Superior temporal gyrus (tissue), 1 donor: ENCODE data around the gene TBPL1.
"Not testable (repeated sequence)": the region's sequence is repeated elsewhere in the genome, so short reads cannot be mapped to it uniquely, and the experiment has no call there.

Experiments used
- DNase-seq: peaks from one replicate; pipeline ENCODE4 v3.0.0-alpha.2; 2016; ENCODE audit errors: extremely low spot score

Gene TBPL1

GRCh38 chr6:133952815-133953633, at the start of gene TBPL1:
TBPL1 (plus strand) TSS chr6:133953224; CDS start chr6:133980126, 26,902 bp downstream.
- peak; percentile 96 for DNase-seq

DNA sequence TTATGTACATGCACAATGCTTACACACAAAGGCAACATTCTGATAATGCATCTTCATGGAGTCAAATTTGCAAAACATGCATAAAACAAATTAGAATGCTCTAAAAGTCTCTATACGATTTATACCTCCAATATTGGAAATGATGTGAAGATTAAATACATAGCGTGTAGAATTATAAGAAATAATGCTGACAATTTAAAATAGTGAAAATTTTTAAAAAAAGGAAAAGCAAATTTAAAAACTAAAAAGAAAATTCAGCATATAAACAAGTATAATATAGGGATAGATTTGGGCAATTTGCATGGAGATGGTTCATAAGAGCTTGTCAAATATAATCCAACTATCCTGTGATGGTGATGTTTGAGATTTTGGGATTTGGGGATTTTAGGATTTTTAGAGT, 49.2 kb upstream of the TBPL1 start:
- DNase-seq = no peak

DNA sequence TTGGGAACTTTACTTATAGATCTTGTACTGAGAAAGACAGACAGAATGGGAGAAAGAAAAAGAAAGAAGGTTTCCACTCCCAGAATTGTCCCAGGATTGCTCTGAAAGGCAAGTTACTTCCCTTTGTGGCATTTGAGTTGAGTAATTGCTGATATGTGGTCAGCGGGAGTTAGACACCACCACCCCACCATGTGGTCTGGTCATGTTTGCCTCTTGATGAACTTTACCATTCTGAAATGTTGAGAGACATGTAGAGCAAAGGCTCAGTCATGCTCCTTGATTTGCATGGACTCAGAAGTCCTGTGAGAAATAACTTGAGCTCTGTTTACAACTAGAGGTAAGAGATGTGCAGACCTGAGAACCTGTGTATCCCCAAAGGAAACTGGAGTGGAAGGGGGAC, 47.0 kb upstream of the TBPL1 start:
- no peak for DNase-seq

DNA sequence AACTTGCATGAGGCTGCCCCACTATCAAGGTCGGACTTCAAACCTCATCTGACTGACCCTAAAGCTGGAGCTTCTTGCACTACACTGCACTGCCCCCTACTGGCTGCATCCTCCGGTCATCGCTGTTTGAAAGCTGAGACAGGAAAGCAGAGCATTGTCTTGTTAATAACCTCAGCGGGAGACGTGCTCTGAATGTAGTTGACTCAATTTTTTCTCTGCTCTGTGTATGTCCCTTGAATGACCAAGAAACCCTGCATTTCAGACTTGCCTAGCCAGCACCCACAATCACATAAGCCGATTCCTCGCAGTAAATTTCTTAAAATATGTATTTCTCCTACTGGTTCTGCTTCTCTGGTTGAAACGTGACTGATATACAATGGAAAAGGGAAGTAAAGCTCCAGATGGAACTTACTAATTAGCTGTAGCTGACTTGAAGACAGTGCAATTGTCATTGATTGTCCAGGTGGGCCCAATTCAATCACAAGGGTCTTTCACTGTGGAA, 36.3 kb upstream of the TBPL1 start:
- DNase-seq = peak; percentile 94

GRCh38 chr6:133917781-133918180, 35.2 kb upstream of the TBPL1 start:
- DNase-seq = no peak

DNA sequence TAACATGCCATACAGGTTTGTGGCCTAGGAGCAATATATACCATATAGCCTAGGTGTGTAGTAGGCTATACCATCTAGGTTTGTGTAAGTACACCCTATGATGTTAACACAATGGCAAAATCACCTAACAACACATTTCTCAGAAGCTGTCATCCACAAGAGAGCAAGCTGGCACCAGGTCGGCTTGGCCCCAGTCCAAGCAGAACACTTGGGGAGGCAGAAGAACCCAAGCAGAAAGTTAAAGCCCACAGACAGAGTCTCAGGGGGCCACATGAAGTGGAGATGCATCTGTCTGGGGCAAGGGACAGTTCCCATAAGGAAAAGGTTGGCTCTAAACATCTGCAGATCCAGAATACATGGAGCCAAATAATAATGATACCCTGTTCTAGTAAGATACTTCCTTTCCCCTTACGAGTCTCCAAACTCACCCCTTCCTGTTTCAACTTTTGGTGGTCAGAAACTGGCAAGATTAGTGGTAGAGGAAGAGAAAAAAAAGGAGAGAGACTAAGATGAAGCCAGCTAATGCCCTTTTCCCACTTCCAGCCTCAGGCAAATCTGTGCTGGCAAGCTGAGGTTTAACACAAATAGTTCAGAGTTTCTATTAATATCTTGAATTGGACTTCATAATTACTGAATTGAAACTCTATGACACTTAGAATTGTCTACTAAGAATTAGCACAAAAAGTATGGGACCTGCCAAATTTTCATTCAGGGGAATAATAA, 34.7 kb upstream of the TBPL1 start:
- no peak for DNase-seq

DNA sequence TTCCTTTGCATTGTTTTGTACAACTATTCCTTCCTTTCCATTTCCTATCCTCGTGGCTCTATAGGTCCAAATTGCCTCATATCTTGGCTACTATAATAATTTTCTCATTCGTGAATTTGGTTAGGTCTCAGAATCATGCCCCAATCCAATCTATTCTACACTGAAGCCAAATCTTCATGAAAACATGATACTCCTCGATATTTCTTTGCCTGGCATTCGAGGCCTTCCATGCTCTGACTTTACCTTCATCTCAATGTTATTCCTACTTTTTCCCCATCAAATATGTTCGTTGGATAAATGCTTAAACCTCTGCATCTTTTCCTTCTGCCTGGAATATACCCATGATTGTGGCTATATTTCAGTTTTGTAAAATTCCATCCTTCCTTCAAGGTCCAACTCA, 33.7 kb upstream of the TBPL1 start:
- no peak for DNase-seq

DNA sequence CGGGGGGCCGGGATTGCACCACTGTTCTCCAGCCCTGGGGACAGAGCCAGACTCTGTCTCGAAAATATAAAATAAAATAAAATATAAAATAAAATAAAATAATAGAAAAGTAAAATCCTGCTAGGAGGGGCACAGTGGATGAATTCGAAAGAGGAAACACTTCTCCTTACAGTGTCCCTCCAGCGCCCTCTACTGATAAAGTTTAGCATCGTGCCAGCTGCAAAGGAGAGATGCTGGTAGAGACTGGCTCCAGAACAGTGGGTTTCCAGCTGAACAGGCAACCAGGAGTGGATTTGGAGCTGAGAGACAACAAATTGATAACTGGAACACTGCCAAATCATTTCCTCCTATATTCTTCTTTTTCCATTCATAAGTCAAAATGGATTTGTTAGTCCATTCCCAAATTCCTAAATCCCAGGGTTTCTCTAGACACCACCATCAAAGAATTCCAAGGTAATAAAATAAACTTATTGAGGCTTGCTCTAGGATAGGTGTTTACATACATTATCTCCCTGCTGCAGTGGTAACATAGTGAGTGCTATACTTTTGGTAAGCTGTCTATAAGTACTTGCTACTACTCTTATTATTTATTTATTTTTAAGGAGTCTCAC, 31.7 kb upstream of the TBPL1 start:
- DNase-seq = peak; percentile 93

GRCh38 chr6:133923938-133924593, 29.0 kb upstream of the TBPL1 start:
- peak; percentile 94 for DNase-seq

- not testable (repeated sequence) for DNase-seq
Measured at GRCh38 chr6:133931221-133931620, 21.8 kb upstream of the TBPL1 start.

DNA sequence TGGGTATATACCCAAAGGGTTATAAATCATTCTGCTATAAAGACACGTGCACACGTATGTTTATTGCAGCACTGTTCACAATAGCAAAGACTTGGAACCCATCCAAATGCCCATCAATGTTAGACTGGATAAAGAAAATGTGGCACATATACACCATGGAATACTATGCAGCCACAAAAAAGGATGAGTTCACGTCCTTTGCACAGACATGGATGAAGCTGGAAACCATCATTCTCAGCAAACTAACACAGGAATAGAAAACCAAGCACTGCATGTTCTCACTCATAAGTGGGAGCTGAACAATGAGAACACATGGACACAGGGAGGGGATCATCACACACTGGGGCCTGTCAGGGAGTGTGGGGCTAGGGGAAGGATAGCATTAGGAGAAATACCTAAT, 16.7 kb upstream of the TBPL1 start:
- not testable (repeated sequence) for DNase-seq

DNA sequence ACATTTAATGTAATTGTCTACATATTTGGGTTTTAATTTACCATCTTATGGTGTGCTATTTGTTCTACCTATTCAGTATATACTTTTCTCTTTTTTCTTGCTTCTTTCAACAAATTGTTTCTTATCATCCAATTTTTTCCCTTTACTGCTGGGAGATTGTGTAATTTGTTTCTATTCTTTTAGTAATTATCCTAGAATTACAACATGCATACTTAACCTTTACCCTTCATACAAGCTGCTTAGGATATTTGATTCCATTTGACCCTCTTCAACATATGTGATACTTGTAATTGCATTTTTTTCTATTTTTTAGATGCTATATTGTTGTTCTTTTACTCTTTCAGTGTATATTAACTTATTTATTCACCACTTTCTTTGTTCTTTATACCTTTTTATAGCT, 15.1 kb upstream of the TBPL1 start:
- DNase-seq = no peak

DNA sequence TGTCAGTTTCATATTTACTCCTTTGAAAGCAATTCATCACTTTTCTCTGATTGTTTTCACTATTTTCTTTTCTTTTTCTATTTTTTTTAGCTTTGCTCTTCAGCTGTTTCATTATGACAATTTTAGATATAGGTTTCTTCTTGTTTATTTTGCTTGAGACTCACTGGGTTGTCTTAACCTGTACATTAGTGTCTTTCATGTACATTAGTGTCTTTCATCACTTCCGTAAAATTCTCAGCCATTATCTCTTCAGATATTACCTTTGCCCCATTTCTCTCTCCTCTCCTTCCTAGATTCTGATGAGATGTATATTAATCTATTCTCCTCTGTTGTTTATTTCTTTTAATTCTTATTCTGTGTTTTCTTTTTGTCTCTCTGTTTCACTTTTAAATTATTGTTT, 14.5 kb upstream of the TBPL1 start:
- no peak for DNase-seq

DNA sequence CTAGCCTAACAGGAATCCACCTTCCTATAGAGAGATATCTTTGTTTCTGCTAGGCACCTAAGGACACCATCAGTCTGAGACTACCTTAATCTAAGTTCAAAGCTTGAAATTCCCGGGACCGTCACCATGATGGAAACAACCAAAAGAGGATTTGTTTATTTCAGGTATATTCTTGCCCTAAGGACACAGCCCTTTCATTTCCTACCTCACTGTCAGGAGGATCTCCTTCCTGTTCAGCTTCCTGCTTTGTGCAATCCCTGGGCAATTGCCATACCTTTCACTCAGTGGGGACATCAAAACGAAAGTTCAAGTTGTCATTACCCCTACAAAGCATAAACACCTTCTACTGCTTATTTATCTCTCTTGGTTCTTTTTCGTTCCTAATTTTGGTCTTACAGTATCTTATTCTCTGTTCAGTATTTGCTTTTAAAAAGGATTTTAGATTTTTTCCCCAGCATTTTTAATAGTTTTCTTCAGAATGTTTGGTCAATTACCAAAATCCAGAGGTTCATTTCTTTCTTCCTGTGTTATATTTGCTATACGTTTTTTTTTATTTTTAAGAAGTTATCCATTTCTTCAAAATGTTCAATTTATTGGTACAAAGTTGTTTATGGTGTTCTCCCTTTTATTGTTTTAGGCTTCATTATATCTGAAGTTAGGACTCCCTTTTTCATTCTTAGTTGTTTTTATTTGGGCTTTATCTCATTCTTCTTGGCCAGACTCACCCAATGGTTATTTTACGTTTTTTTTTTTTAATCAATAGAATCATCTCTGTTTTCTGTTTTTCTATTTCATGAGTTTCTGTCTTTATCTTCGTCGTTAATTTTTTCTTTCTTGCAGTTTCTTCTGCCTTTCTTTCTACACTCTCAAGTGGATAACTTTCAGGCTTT, 13.0 kb upstream of the TBPL1 start:
- DNase-seq = no peak

DNA sequence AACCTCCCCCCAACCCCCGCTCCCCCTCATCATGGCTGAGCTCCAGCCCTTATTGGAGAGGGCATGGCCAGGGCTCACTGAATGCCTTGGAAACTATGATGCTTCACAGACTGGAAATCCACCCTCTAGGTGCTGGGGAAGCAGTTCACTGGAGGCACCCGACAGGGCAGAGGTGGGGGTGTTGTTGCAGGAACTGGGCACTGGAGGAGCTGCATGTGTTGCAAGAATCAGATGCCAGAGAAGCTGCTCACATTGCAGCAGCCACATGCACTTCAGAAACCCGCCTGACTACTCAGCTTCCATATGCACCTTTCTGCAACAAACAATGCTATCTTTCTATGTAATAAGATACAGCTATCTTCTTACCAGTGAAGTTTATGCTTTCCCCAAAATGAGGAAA, 7.9 kb upstream of the TBPL1 start:
- DNase-seq = no peak

GRCh38 chr6:133947302-133947900, 5.6 kb upstream of the TBPL1 start:
- no peak for DNase-seq

GRCh38 chr6:133948472-133948871, 4.6 kb upstream of the TBPL1 start:
- DNase-seq = no peak

DNA sequence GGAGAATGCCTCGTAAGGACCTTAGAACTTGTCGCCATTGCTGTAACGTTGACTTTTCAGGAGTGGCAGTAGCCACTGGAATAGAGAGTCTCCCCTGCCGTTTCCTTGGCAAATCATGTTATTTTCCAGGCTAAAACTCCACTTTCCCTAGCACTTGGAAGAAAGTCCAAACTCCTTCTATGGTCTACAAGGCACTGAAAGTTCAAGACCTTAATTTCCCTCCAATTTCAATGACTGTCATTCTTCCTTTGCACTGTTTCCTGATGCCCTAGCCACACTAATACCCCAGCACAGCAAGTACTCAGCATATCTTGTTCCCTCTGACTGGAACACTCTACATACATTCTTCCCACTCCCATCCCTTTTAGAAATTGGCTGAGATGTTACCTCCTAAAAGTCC, 1.8 kb upstream of the TBPL1 start:
- no peak for DNase-seq

DNA sequence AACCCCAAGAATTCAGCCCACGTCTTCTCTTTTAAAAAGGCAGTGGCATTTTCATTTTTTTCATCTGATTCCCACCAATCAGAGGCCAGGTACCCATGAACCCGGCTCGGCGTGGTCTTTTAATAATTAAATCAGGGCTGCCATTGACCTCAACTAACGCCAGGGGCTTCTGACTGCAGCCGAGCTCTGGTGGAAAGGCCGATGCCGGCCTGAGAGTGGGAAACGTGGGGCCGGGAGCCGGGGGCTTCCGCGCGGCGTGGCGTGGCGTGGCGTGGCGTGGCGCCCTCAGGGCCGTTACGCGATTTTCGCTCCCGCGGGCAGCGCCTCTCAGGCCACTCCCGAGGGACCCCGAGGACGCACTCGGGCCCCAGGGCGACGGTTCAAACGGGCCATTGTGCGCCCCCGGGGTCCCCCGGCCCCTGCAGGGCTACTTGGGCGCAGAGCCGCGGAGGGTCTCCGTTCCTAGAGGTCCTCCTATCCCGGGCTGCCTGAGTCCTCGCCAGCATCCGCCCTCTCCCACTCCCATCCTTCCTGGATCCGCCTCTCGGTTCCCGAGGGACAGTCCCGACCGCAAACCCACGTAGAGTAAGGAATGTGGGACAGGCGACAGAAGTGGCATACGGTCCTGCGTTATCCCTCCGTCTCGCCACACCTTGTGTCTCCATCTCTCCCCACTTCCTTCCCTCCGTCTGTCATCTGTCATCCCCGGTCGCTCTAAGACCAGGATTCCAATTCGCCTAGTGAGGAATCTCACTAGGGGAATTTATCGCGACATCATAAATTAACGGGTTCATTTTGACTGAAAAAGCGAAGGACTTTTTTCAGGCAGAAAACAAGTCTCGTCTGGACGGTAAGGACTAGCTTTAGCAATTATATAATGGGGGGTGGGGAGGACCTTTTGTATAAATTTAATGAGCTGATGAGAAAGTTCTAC, 876 bp upstream of the TBPL1 start:
- no peak for DNase-seq
